ENCODE measurements around the gene STXBP6. TPM values are rescaled to one million over a fixed set of nuclear protein-coding genes. Genes with fewer than 3 reads are reported as not detected.

STXBP6 gene
- total RNA-seq, 1 donor, result 5.8 TPM

GRCh38 chr14:24840204-24840893, 209.6 kb downstream of the STXBP6 start:
- Histone ChIP-seq H3K9me3 (ENCODE audit: low read depth, low read length) (no peaks in the 10 kb centered on the region), H3K4me2 (ENCODE audit: insufficient read depth, low read length) (no peak overlapping the region), H3K27me3 (ENCODE audit: insufficient read depth, low read length) (no peaks in the 10 kb centered on the region), H3K4me1 (ENCODE audit: insufficient read depth, low read length) (no peaks in the 10 kb centered on the region), H3K79me2 (ENCODE audit: insufficient read depth, low read length) (no peaks in the 10 kb centered on the region), H4K20me1 (ENCODE audit: insufficient read depth, low read length) (no peaks in the 10 kb centered on the region), H2AFZ (ENCODE audit: low read length) (no peak overlapping the region), H3K27ac (ENCODE audit: low read depth, low read length) (no peak overlapping the region), H3K36me3 (ENCODE audit: insufficient read depth, low read length) (no peaks in the 10 kb centered on the region), H3K4me3 (ENCODE audit: insufficient read depth, low read length) (no peak overlapping the region)
- no peak for DNase-seq (ENCODE audit: insufficient read length, low spot score, missing footprints)
- TF ChIP-seq, protein P1, sequence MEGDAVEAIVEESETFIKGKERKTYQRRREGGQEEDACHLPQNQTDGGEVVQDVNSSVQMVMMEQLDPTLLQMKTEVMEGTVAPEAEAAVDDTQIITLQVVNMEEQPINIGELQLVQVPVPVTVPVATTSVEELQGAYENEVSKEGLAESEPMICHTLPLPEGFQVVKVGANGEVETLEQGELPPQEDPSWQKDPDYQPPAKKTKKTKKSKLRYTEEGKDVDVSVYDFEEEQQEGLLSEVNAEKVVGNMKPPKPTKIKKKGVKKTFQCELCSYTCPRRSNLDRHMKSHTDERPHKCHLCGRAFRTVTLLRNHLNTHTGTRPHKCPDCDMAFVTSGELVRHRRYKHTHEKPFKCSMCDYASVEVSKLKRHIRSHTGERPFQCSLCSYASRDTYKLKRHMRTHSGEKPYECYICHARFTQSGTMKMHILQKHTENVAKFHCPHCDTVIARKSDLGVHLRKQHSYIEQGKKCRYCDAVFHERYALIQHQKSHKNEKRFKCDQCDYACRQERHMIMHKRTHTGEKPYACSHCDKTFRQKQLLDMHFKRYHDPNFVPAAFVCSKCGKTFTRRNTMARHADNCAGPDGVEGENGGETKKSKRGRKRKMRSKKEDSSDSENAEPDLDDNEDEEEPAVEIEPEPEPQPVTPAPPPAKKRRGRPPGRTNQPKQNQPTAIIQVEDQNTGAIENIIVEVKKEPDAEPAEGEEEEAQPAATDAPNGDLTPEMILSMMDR (IDR thresholded peaks at IDR 0.05; ENCODE audit: extremely low read depth, low read depth, low read length), result no peak

DNA sequence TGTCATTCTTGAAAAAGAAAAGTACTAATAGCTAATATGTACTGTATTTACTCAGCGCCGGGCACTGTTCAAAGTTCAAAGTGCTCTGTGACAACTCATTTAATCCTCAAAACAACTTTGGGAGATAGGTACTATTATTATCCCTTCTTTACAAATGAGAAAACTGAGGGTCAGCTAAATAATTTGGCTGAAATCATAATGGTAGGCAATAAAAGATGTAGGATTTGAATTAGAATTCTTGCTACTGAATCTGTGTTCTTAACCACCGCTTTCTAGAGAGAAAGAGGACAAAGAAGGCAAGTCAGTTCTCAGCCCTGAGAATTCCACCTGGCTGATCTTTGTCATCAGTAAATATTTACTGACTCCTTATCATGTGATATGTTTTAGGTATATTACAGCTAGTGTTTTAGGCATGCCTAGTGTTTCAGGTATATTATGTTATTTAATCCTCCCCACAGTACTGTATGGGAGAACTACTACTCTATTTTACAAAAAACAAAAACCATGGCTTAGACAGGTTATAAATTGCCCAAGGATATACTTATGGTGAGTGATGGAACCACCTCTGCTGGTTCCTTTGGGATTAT, 210.2 kb downstream of the STXBP6 start:
- H2AFZ ChIP-seq (ENCODE audit: low read length), result no peak overlapping the region
- no peak overlapping the region for H3K4me2 ChIP-seq (ENCODE audit: insufficient read depth, low read length)
- no peaks in the 10 kb centered on the region for H3K27me3 ChIP-seq (ENCODE audit: insufficient read depth, low read length)
- no peaks in the 10 kb centered on the region for H3K79me2 ChIP-seq (ENCODE audit: insufficient read depth, low read length)
- no peak for DNase-seq (ENCODE audit: insufficient read length, low spot score, missing footprints)
- no peaks in the 10 kb centered on the region for H3K9me3 ChIP-seq (ENCODE audit: low read depth, low read length)
- H3K36me3 ChIP-seq (ENCODE audit: insufficient read depth, low read length), result no peaks in the 10 kb centered on the region
- H3K27ac ChIP-seq (ENCODE audit: low read depth, low read length), result no peak overlapping the region
- H4K20me1 ChIP-seq (ENCODE audit: insufficient read depth, low read length), result no peaks in the 10 kb centered on the region
- TF ChIP-seq, protein P1 (IDR thresholded peaks at IDR 0.05; ENCODE audit: extremely low read depth, low read depth, low read length), result no peak
- H3K4me1 ChIP-seq (ENCODE audit: insufficient read depth, low read length), result no peaks in the 10 kb centered on the region
- H3K4me3 ChIP-seq (ENCODE audit: insufficient read depth, low read length), result no peak overlapping the region

DNA sequence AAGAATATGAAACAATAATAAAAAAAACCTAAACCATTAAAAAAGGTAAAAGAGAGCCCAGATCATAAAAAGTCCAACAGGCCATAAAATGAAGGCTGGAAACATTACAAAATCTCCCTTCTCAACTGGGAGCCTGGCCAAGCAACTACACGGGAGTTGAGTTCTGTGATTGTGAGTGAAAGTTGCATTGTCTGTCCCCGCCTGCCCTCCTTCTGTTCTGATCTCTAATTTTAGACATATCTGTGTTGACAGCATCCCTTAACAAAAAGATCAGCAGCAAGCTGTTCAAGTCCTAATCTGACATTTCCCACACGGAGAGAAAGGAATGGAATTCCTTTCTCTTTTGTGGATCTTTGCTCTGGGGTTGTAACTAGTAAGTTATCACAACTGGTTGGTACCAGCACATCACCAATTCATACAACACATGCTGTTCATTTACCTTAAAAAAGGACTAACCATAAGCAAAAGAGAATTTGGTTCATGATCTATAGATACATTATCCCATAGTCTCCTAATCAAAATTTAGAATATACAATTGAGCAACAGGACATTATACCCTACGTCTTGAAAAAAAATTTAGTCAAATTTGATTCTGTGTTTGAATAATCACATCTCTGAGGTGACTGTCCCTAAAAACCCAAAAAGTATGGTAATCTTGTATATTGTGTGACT, 210.9 kb downstream of the STXBP6 start:
- H2AFZ ChIP-seq (ENCODE audit: low read length), result no peak overlapping the region
- no peaks in the 10 kb centered on the region for H3K9me3 ChIP-seq (ENCODE audit: low read depth, low read length)
- no peaks in the 10 kb centered on the region for H3K4me1 ChIP-seq (ENCODE audit: insufficient read depth, low read length)
- DNase-seq (ENCODE audit: insufficient read length, low spot score, missing footprints), result no peak
- no peaks in the 10 kb centered on the region for H3K27me3 ChIP-seq (ENCODE audit: insufficient read depth, low read length)
- no peak overlapping the region for H3K27ac ChIP-seq (ENCODE audit: low read depth, low read length)
- no peaks in the 10 kb centered on the region for H4K20me1 ChIP-seq (ENCODE audit: insufficient read depth, low read length)
- H3K4me2 ChIP-seq (ENCODE audit: insufficient read depth, low read length), result no peak overlapping the region
- H3K36me3 ChIP-seq (ENCODE audit: insufficient read depth, low read length), result no peaks in the 10 kb centered on the region
- no peaks in the 10 kb centered on the region for H3K79me2 ChIP-seq (ENCODE audit: insufficient read depth, low read length)
- H3K4me3 ChIP-seq (ENCODE audit: insufficient read depth, low read length), result no peak overlapping the region
- TF ChIP-seq, protein P1 (IDR thresholded peaks at IDR 0.05; ENCODE audit: extremely low read depth, low read depth, low read length), result no peak
